Measurements from ENCODE around the gene TULP1.

Gene TULP1

GRCh38 chr6:35465646-35466045 lies 47.0 kb downstream of the TULP1 start:
- no peak for DNase-seq (ENCODE audit: low spot score)

- DNase-seq (ENCODE audit: low spot score): no peak
Observed at GRCh38 chr6:35463292-35463691, 49.4 kb downstream of the TULP1 start.

DNA sequence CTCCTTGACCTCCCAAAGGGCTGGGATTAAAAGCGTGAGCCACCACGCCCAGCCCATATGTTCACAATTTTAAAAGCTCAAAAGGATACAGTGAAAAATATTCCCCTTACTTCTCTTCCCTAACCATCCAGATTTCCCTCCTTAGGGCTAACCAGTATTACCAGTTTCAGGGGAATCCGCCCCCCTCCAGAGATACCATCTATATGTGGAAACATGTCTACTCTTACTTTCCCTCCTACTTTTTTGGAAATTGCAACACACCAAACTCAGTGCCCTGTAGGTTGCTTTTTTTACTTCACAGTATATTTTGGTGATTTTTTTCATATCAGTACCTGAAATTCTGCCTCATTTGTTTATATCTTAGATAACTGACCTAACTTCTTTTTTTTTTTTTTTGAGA lies 51.4 kb downstream of the TULP1 start:
- DNase-seq (ENCODE audit: low spot score): no peak

DNA sequence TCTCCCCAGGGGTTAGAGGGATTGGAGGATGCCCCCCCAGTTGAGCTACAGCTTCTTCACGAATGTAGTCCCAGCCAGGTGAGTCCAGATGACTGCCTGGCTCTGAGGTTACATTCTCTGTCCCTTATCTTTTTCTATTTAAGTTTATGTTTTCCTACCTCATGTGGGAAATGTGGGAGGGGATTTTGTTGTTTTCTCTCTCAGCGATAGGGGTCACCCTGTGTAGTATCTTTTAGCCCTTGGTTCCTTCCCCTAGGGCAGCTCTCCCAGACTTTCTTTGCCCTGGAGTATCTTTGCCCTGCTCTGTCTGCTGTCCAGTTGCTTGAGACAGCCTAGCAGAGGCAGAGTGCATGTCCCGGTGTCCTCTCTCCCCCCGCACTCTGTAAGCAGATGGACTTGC lies 54.8 kb downstream of the TULP1 start:
- no peak for DNase-seq (ENCODE audit: low spot score)

DNA sequence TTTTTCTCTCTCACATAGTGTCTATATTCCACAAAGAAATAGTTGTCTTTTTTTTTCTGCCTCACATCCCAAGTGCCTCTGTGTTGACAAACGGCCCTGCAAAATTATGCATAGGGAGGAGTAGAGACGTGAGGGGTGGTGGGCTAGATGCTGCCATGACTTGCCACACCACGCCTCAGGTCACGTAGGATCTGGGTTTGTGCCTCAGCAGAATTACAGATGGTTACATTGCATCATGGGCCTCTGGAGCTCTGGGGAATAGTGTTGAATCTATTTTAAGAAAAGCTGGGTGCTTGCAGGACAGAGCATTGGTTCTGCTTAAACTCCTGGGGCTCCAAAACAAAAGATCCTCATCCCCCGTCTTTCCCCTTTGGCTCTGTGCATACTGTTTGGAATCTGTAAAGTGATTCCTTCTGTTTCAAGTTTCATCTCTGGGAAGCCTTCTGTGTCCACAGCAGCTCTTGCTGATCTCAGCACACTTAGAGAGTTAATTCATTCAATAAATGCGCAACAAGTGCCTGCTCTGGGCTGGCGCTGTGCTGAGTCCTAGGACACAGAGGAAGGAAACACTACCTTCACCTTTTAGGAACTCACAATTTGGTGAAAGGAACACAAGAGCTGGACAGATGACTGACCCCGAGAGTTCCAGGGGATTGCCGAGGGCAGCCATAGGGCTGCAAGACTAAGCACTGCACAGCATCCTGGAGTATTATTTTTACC lies 58.1 kb downstream of the TULP1 start:
- DNase-seq (ENCODE audit: low spot score): no peak

- no peak for DNase-seq (ENCODE audit: low spot score)
Observed at GRCh38 chr6:35453236-35453635, 59.5 kb downstream of the TULP1 start.

- peak; percentile 91 for DNase-seq (ENCODE audit: low spot score)
Observed at GRCh38 chr6:35452183-35453090, 60.3 kb downstream of the TULP1 start, which contains the start of gene FANCE. Gene FANCE, plus strand, starts transcription at chr6:35452338. Its CDS starts 208 bp downstream, at chr6:35452546.

- no peak for DNase-seq (ENCODE audit: low spot score)
Observed at GRCh38 chr6:35451354-35452182, 61.1 kb downstream of the TULP1 start.

DNA sequence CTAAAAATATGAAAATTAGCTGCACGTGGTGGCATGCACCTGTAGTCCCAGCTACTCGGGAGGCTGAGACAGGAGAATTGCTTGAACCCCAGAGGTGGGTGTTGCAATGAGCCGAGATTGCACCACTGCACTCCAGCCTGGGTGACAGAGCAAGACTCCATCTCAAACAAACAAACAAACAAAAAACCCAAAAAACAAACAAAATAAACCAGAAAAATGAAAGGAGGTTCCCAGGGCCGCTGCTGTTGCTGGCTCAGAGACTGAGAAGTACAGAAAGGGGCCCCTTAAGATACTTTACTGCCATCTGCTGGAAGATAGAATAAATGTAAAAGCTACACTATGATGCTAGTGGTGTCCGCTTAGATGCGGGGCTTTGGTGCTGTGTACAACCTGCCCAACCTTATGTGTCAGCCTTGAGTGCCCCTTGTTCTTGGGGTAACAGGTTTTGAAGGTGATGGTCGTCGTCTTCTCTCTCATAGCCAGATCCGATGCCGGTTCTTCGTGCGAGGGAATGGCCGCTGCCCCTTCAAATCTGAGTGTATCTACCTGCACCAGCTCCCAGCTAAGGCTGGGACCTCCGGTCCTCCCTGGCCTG lies 63.3 kb downstream of the TULP1 start:
- peak; percentile 76 for DNase-seq (ENCODE audit: low spot score)

GRCh38 chr6:35448191-35448590 lies 64.5 kb downstream of the TULP1 start:
- no peak for DNase-seq (ENCODE audit: low spot score)

Measured in kidney tubule cell (primary cell).